ENCODE measurements around the gene ENDOU. TPM values are rescaled to one million over a fixed set of nuclear protein-coding genes. Genes with fewer than 3 reads are reported as not detected.

Gene ENDOU
- total and polyA plus RNA-seq, 8 donors = 1.8 to 7.6 TPM; not detected in 6

- intact Hi-C loops (cut with DNase I; ENCODE audit: low total_unique reads) = no loop called here
- TF ChIP-seq CTCF (IDR thresholded peaks at IDR 0.05) (no peak), POLR2AphosphoS5 (IDR thresholded peaks at IDR 0.05) (no peak), EP300 (IDR thresholded peaks at IDR 0.05) (no peak), POLR2A (IDR thresholded peaks at IDR 0.05) (no peak)
- Histone ChIP-seq H3K9me3 (no peaks in the 10 kb centered on the region), H3K4me1 (peaks cover 17 to 20% (median 18%) of the 10 kb centered on the region in 4 donors), H3K27ac (no peak overlapping the region), H3K4me3 (no peak overlapping the region), H3K36me3 (peaks cover 4 to 55% (median 49%) of the 10 kb centered on the region in 4 donors), H3K27me3 (no peaks in the 10 kb centered on the region)
- 86 to 100% (median 95%) methylated on average over 1 of the region's 1 CpG for WGBS, 5 donors
- DNase-seq = no peak
Observed at GRCh38 chr12:47748507-47748828, 23.2 kb upstream of the ENDOU start.

DNA sequence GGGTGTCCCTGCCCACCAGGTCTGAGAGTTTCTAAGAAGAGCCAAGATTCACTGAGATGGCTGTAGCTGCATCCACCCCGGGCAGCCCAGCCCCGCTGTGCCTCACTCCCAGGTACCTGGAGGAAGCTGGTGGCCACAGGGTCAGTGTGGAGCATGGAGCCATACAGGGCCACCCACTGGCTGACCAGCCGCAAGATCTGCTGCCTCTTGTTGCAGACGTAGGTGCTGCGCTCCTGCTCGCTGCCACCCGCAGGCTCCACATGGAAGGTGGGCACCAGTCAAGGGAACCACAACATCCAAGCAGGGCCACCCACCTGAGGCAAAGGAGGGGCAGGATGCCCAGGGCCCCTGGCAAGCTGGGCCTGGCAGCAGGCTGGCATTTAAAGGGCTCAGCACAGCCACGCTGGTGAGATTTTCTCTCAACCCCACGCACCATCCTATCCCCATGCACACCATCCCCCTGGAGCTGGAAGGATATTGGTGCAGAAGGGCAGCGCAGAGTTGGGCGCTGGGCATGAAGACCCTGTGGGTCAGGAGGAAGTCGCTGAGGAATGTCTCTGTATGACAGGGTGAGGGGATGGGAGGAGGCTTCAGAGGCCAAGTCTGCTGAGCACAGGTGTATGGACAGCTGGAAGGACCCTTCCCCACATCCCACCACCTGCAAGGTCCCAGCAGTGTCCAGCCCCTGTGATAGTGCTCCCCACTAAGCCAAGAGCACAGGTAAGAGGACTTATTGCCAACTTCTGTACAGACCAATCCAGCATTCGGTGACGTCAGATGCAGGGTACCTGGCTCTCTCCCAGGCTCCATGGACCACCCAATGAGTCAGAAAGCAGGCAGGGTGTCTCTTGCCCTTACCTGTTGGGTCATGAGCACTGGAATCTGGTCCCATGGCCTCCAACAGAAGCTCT is 22.6 kb upstream of the ENDOU start:
- peaks cover 11 to 14% (median 11%) of the 10 kb centered on the region in 4 donors for H3K4me1 ChIP-seq
- H3K27me3 ChIP-seq = no peaks in the 10 kb centered on the region
- peaks cover 4 to 55% (median 49%) of the 10 kb centered on the region in 4 donors for H3K36me3 ChIP-seq
- H3K27ac ChIP-seq = no peak overlapping the region
- H3K4me3 ChIP-seq = no peak overlapping the region
- no peaks in the 10 kb centered on the region for H3K9me3 ChIP-seq
- no peak for DNase-seq
- no peak for TF ChIP-seq POLR2AphosphoS5 (IDR thresholded peaks at IDR 0.05)
- no peak for TF ChIP-seq CTCF (IDR thresholded peaks at IDR 0.05)
- no peak for TF ChIP-seq POLR2A (IDR thresholded peaks at IDR 0.05)
- TF ChIP-seq EP300 (IDR thresholded peaks at IDR 0.05) = no peak
- intact Hi-C loops (cut with DNase I; ENCODE audit: low total_unique reads) = no loop called here
- WGBS, 5 donors = 81 to 97% (median 93%) methylated on average over 7 to 14 of the region's 14 CpGs

DNA sequence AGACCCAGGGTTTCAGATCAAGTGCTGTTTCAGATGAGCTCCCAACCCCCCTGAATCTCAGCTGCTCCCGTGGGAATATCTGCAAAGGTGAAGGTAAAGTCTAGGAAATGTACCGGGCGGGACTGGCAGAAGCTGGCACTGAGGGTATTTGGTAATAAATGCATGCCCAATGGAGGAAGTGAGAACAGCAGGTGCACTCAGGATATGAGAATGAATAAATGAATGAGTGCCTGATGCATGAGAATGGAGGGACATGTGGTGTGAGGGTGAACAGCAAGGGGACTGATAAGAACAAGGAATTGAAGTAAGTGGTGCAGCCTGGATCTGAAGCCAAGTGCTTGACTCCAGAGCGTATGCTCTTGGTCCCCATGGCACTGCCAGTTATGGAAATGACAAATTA is 21.8 kb upstream of the ENDOU start:
- 52 to 76% (median 69%) methylated on average over 4 of the region's 4 CpGs for WGBS, 5 donors
- H3K27me3 ChIP-seq = no peaks in the 10 kb centered on the region
- TF ChIP-seq POLR2A (IDR thresholded peaks at IDR 0.05) = no peak
- TF ChIP-seq EP300 (IDR thresholded peaks at IDR 0.05) = no peak
- no peak for TF ChIP-seq CTCF (IDR thresholded peaks at IDR 0.05)
- no peak for TF ChIP-seq POLR2AphosphoS5 (IDR thresholded peaks at IDR 0.05)
- DNase-seq = no peak
- peaks cover 4 to 55% (median 49%) of the 10 kb centered on the region in 4 donors for H3K36me3 ChIP-seq
- H3K27ac ChIP-seq = no peak overlapping the region
- intact Hi-C loops (cut with DNase I; ENCODE audit: low total_unique reads) = no loop called here
- H3K4me3 ChIP-seq = no peak overlapping the region
- H3K4me1 ChIP-seq = peaks cover 4 to 9% (median 6%) of the 10 kb centered on the region in 4 donors
- no peaks in the 10 kb centered on the region for H3K9me3 ChIP-seq

GRCh38 chr12:47746523-47746922 is 21.2 kb upstream of the ENDOU start:
- intact Hi-C loops (cut with DNase I; ENCODE audit: low total_unique reads) = no loop called here
- no peak overlapping the region for H3K4me3 ChIP-seq
- H3K4me1 ChIP-seq = peaks cover 0 to 9% (median 4%) of the 10 kb centered on the region in 4 donors
- DNase-seq = no peak
- no peak for TF ChIP-seq POLR2A (IDR thresholded peaks at IDR 0.05)
- no peak for TF ChIP-seq CTCF (IDR thresholded peaks at IDR 0.05)
- no peak for TF ChIP-seq POLR2AphosphoS5 (IDR thresholded peaks at IDR 0.05)
- no peak for TF ChIP-seq EP300 (IDR thresholded peaks at IDR 0.05)
- no peaks in the 10 kb centered on the region for H3K9me3 ChIP-seq
- no peak overlapping the region for H3K27ac ChIP-seq
- no peaks in the 10 kb centered on the region for H3K27me3 ChIP-seq
- H3K36me3 ChIP-seq = peaks cover 4 to 53% (median 47%) of the 10 kb centered on the region in 4 donors
- 69 to 75% (median 73%) methylated on average over 7 of the region's 7 CpGs for WGBS, 5 donors

Measured in stomach (tissue), 9 donors.